GM18507 (cell line): ENCODE results near the gene MINDY4.

Source experiments
- DNase-seq: peaks from one replicate; pipeline ENCODE4 v3.0.0; 2011; ENCODE audit warnings: low read depth; ENCODE audit not compliant: insufficient read length; ENCODE audit errors: extremely low spot score
- FAIRE-seq: peaks from 2 replicates; lab custom pipeline; 2011; peaks lifted over from hg19 to GRCh38; lab: Jason Lieb, UNC

MINDY4 gene

GRCh38 chr7:30844916-30845315, 73.7 kb downstream of the MINDY4 start:
- DNase-seq, result no peak
- FAIRE-seq, result no peak

- no peak for FAIRE-seq
- DNase-seq, result no peak
These were observed 74.4 kb downstream of the MINDY4 start for GRCh38 chr7:30845426-30846135.

- FAIRE-seq (no peak), DNase-seq (no peak)
These were observed 75.2 kb downstream of the MINDY4 start for GRCh38 chr7:30846378-30846777.

- FAIRE-seq (no peak), DNase-seq (no peak)
These were observed 77.1 kb downstream of the MINDY4 start for GRCh38 chr7:30848121-30848855.

DNA sequence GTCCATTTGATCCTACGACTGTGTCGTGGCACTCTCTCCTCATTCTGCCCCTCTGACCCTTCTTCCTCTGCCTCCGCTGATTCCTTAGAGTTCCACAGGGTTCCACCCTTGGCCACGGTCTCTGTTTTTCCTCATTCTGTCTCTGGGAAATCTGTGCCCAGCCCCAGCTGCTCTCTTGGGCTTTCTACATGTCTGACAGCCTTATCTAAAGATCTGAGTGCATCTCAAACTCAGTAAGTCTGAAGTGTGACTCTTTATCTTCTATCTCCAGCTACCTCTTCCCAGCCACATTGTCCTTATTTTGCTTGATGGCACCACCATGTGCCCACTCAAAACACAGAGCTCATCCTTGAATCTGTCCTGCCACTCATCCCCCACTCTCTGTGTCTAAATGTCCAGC, 78.3 kb downstream of the MINDY4 start:
- FAIRE-seq (no peak), DNase-seq (no peak)

DNA sequence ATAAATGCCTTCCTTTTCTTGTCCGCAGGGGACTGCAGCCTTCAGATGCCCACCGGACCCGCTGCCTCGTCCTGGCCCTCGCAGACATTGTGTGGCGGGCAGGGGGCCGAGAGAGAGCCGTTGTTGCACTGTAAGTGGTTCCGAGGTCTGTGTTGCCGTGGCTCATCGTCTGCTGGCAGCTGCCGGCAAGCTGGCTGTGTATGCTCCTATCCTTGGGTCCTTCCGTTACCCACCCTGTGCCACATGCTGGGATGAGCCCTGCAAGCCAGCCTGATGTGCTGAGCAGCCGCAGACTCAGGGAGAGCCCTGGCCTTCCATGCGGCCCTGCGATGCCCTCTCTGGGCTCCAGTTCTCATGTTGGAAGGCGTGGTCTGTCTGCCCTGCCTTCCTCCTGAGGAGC, 79.2 kb downstream of the MINDY4 start:
- no peak for FAIRE-seq
- no peak for DNase-seq

DNA sequence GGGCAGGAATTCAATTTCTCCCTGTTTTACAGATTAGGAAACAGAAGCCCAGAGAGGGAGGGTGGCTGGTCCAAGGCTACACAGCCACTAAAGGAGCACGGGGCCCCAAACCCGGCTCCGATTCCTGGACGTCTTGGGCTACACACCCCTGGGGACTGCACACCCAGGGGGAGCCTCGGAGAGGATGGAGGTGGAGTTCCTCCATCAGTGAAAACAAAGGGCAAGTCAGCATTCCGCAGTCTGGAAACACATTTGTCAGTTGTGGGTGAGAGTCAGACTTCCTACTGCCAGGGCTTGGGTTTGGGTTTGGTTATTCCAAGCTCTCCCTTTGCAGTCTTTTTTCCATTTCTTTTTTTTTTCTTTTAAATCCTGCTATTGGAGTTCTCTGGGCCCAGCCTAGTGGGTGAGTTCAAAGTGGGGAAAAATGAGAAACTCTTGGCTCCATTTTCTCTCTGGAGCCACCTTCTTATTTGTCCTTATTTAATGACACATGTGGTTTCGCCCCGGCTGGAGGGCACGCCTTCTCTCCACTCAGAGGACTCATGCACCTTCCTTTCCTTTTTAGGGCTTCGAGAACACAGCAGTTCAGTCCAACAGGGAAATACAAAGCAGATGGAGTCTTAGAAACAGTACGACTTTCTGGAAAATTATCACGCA, 80.6 kb downstream of the MINDY4 start:
- DNase-seq, result no peak

GRCh38 chr7:30852308-30852684, 81.1 kb downstream of the MINDY4 start:
- DNase-seq, result no peak

More for the DNA sequence above, 80.6 kb downstream of the MINDY4 start:
- no peak for FAIRE-seq

GRCh38 chr7:30852744-30853288, 81.6 kb downstream of the MINDY4 start:
- no peak for FAIRE-seq
- no peak for DNase-seq

More at GRCh38 chr7:30852308-30852684, 81.1 kb downstream of the MINDY4 start:
- FAIRE-seq, result no peak

DNA sequence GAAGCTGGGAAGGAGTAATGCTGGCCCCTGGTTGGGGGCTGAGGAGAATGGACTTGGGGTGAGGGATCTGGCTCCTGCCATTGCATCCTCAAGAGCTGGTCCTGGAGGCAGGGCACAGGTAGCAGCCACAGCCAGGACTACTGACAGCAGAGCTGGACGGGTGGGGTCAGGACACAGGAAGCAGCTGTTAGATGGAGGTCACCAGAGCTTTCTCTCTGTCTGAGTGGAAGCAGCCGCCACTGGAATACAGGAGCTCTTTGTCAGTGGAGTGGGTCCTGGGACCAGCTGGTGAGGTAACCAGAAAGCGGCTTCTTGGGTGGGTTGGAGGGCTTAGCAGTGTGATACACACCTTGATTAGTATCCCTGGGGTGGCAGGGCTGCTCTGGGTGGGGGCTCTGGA, 82.4 kb downstream of the MINDY4 start:
- DNase-seq, result no peak
- FAIRE-seq, result no peak

- FAIRE-seq (no peak), DNase-seq (no peak)
These were observed 84.7 kb downstream of the MINDY4 start for GRCh38 chr7:30855936-30856335.

GRCh38 chr7:30858576-30858975, 87.4 kb downstream of the MINDY4 start:
- FAIRE-seq (no peak), DNase-seq (no peak)

- FAIRE-seq (no peak), DNase-seq (no peak)
These were observed 88.2 kb downstream of the MINDY4 start for GRCh38 chr7:30859202-30859939.

DNA sequence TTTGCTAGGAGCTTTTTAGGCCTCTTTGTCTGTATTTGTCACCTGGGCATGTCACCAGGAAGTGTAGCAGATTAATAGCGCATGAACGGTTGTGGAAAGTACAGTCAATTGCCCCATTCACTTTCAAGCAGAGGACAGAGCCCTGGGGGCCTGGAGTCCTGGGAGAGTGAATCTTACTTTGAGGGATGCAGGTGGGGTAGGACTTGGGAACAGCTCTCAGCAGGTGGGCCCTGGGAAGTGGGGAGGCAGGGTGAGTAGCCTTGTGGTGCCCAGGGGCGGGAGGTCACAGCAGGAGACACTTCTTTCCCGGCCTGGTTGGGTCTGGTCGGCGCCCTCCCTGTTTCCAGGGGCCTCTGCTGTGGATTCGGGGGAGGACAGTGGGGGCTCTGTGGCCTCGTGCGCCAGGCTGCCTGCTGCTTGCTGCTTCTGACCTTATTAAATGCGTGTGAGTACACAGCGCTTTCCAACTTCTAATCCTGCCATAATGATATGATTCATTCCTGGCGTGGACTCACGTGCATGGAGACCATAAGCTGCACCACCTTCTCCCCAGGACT, 88.8 kb downstream of the MINDY4 start:
- no peak for FAIRE-seq
- DNase-seq, result no peak

- no peak for FAIRE-seq
- DNase-seq, result no peak
These were observed 90.4 kb downstream of the MINDY4 start for GRCh38 chr7:30861612-30862011.

GRCh38 chr7:30862995-30863705, 91.9 kb downstream of the MINDY4 start:
- no peak for FAIRE-seq

DNA sequence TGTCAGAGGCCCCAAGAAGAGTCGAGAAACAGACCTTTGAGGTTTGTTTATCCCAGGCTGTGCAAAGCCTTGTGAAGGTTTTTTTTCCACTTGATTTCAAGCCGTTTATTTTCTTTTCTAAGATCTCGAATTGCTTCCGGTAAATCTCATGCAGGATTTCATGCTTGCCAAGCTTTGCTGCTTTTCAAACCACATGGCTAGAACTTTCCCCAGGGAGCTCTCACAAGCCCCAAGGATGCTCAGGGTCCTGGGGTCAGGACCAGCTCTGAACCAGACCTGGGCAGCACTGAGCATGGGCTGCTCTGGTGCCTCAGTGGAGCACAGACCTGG, 92.5 kb downstream of the MINDY4 start:
- DNase-seq (no peak), FAIRE-seq (no peak)

More at GRCh38 chr7:30862995-30863705, 91.9 kb downstream of the MINDY4 start:
- no peak for DNase-seq

GRCh38 chr7:30864101-30864500, 92.9 kb downstream of the MINDY4 start:
- no peak for DNase-seq
- FAIRE-seq, result no peak

GRCh38 chr7:30865076-30865475, 93.9 kb downstream of the MINDY4 start:
- FAIRE-seq (no peak), DNase-seq (no peak)
